Loucy (cell line): ENCODE measurements around the gene CLTB.
A peak's percentile ranks its signal among the peaks of the same experiment; 100 is the strongest.

Source experiments
- H2AFZ ChIP-seq: fragments of 200-600 bp; sonication (generic); 2 replicates; pipeline ENCODE4 v1.6.0; 2016; ENCODE audit warnings: antibody characterized with exemption, mild to moderate bottlenecking, low read length, moderate library complexity
- H3F3A ChIP-seq: fragments of 200-600 bp; 2 replicates; pipeline ENCODE4 v1.6.0; 2016; ENCODE audit warnings: antibody characterized with exemption, low read depth, mild to moderate bottlenecking
- H3K27me3 ChIP-seq: fragments of 200-600 bp; sonication (generic); 2 replicates; pipeline ENCODE4 v1.6.1; 2014; ENCODE audit warnings: low read length, mild to moderate bottlenecking; ENCODE audit not compliant: insufficient read depth, poor library complexity, severe bottlenecking
- H3K36me3 ChIP-seq: fragments of 200-600 bp; sonication (generic); 2 replicates; pipeline ENCODE4 v1.6.1; 2016; ENCODE audit warnings: low read length; ENCODE audit not compliant: insufficient read depth
- H3K4me1 ChIP-seq: fragments of 200-600 bp; sonication (generic); 2 replicates; pipeline ENCODE4 v1.5.1; 2014; ENCODE audit warnings: low read length, mild to moderate bottlenecking; ENCODE audit not compliant: insufficient read depth, poor library complexity, severe bottlenecking
- H3K4me2 ChIP-seq: fragments of 200-600 bp; sonication (generic); 2 replicates; pipeline ENCODE4 v1.6.0; 2014; ENCODE audit warnings: antibody characterized with exemption, low read length, low read depth, mild to moderate bottlenecking; ENCODE audit not compliant: poor library complexity, severe bottlenecking
- H3K4me3 ChIP-seq: fragments of 200-600 bp; sonication (generic); 2 replicates; pipeline ENCODE4 v1.5.1; 2014; ENCODE audit warnings: low read length, mild to moderate bottlenecking, mixed read lengths; ENCODE audit not compliant: poor library complexity, severe bottlenecking
- H3K79me2 ChIP-seq: fragments of 200-600 bp; sonication (generic); 2 replicates; pipeline ENCODE4 v1.6.1; 2014; ENCODE audit warnings: low read length; ENCODE audit not compliant: insufficient read depth
- H3K9ac ChIP-seq: fragments of 200-600 bp; sonication (generic); 2 replicates; pipeline ENCODE4 v1.6.0; 2014; ENCODE audit warnings: mild to moderate bottlenecking, low read depth, low read length, moderate library complexity; ENCODE audit not compliant: poor library complexity, severe bottlenecking
- H3K9me2 ChIP-seq: fragments of 200-600 bp; sonication (generic); replicated peaks from 2 replicates; pipeline ENCODE4 v1.6.1; 2016; ENCODE audit warnings: low read depth, low read length, mixed read lengths
- H3K9me3 ChIP-seq: fragments of 200-600 bp; sonication (generic); 2 replicates; pipeline ENCODE4 v1.6.1; 2014; ENCODE audit warnings: mild to moderate bottlenecking, antibody characterized with exemption, low read length, low read depth; ENCODE audit not compliant: insufficient read depth
- H4K20me1 ChIP-seq: fragments of 200-600 bp; sonication (generic); 2 replicates; pipeline ENCODE4 v1.6.0; 2014; ENCODE audit warnings: antibody characterized with exemption, low read length, mild to moderate bottlenecking; ENCODE audit not compliant: insufficient read depth, poor library complexity, severe bottlenecking
- EZH2phosphoT487 ChIP-seq: fragments of 200-600 bp; IDR thresholded peaks from 2 replicates; pipeline ENCODE4 v1.6.1; 2018; ENCODE audit warnings: antibody characterized with exemption, mild to moderate bottlenecking, moderate library complexity, borderline replicate concordance
- TF ChIP-seq, protein P1 (sequence below): fragments of 200-600 bp; sonication (generic); conservative IDR thresholded peaks from 2 replicates; pipeline ENCODE4 v1.5.1; 2014; ENCODE audit warnings: mild to moderate bottlenecking, antibody characterized with exemption, low read length

Gene CLTB

GRCh38 chr5:176391479-176391878, 24.9 kb downstream of the CLTB start:
- H3F3A ChIP-seq = no peaks in the 10 kb centered on the region
- H3K79me2 ChIP-seq = peaks cover 27% of the 10 kb centered on the region
- no peak for TF ChIP-seq EZH2phosphoT487
- TF ChIP-seq, protein P1, sequence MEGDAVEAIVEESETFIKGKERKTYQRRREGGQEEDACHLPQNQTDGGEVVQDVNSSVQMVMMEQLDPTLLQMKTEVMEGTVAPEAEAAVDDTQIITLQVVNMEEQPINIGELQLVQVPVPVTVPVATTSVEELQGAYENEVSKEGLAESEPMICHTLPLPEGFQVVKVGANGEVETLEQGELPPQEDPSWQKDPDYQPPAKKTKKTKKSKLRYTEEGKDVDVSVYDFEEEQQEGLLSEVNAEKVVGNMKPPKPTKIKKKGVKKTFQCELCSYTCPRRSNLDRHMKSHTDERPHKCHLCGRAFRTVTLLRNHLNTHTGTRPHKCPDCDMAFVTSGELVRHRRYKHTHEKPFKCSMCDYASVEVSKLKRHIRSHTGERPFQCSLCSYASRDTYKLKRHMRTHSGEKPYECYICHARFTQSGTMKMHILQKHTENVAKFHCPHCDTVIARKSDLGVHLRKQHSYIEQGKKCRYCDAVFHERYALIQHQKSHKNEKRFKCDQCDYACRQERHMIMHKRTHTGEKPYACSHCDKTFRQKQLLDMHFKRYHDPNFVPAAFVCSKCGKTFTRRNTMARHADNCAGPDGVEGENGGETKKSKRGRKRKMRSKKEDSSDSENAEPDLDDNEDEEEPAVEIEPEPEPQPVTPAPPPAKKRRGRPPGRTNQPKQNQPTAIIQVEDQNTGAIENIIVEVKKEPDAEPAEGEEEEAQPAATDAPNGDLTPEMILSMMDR = no peak
- no peak overlapping the region for H3K4me2 ChIP-seq
- H4K20me1 ChIP-seq = no peaks in the 10 kb centered on the region
- H3K9me3 ChIP-seq = no peaks in the 10 kb centered on the region
- no peak overlapping the region for H3K9ac ChIP-seq
- no peaks in the 10 kb centered on the region for H3K9me2 ChIP-seq
- no peak overlapping the region for H3K4me3 ChIP-seq
- H2AFZ ChIP-seq = no peak overlapping the region
- H3K36me3 ChIP-seq = no peaks in the 10 kb centered on the region
- no peaks in the 10 kb centered on the region for H3K27me3 ChIP-seq
- H3K4me1 ChIP-seq = peaks cover 3% of the 10 kb centered on the region

DNA sequence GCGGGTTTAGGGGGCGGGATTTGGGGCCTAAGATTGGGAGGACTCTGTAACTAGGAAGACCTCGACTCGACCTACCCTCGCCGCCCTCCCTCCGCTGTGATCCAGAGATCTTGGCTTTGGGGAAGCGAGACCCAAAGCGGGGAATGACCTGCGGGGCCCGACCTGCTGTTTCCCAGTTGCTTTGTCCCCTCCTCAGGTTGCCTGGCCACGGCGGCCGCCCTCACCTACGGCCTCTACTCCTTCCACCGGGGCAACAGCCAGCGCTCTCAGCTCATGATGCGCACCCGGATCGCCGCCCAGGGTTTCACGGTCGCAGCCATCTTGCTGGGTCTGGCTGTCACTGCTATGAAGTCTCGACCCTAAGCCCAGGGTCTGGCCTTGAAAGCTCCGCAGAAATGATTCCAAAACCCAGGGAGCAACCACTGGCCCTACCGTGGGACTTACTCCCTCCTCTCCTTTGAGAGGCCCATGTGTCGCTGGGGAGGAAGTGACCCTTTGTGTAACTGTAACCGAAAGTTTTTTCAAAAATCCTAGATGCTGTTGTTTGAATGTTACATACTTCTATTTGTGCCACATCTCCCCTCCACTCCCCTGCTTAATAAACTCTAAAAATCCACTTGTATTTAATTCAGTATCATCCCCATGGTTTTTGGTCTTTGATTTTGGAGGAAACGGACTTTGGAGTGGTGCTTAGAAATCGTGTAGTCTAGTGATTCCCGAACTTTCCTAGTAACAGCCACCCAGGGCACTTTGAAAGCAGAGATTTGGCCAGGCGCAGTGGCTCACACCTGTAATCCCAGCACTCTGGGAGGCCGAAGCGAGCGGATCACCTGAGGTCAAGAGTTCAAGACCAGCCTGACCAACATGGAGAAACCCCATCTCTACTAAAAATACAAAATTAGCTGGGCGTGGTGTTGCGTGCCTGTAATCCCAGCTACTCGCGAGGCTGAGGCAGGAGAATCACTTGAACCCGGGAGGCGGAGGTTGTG, 26.9 kb downstream of the CLTB start:
- no peak for TF ChIP-seq EZH2phosphoT487
- TF ChIP-seq, protein P1 = no peak
- Histone ChIP-seq H3F3A (no peaks in the 10 kb centered on the region), H4K20me1 (no peaks in the 10 kb centered on the region), H3K9me3 (no peaks in the 10 kb centered on the region), H3K36me3 (peaks cover 4% of the 10 kb centered on the region; the same call in 1 of the 2 replicates), H3K9ac (peak overlapping the region; percentile 87), H2AFZ (peak overlapping the region; percentile 67; the same call in 1 of the 2 replicates), H3K9me2 (no peaks in the 10 kb centered on the region), H3K4me2 (peak overlapping the region; percentile 76), H3K27me3 (no peaks in the 10 kb centered on the region), H3K4me1 (peaks cover 6% of the 10 kb centered on the region), H3K4me3 (peak overlapping the region; percentile 96), H3K79me2 (peaks cover 37% of the 10 kb centered on the region)

DNA sequence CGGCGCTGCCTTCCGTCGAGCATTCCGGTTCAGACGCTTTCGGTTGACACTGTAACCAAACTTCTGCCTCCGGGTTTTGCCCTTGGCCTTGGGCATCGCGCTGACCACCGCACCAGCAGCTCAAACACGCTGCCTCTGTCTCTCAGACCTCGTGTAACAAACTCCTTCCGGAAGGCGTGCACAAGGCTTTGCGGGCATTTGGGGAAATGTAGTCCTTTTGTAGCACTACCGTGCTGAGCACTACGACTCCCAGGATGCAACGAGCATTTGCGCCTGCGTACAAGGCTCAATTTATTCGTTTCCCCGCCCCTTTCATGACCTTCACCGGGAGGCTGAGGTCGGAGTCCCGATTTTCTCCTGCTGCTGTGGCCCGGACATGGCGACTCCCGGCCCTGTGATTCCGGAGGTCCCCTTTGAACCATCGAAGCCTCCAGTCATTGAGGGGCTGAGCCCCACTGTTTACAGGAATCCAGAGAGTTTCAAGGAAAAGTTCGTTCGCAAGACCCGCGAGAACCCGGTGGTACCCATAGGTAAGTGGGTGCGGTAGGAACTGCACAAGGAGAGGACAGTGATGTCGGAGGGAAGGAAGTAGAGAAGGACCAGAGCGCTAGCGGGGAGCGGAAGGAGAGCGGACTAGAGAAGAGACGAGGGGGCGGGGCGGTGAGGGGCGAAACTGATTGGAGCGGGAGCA, 27.8 kb downstream of the CLTB start, which contains the start of the genes HIGD2A and NOP16:
Gene HIGD2A (plus strand): TSS at position 308 of the 691 bp plus-strand sequence. CDS start 69 bp downstream, at position 377.
Gene NOP16 (minus strand): TSS at position 155 of the 691 bp plus-strand sequence. CDS start 59 bp downstream, at position 96.
- Histone ChIP-seq H3K9ac (peak within 1 kb of the TSS; percentile 87), H3K4me2 (peak within 1 kb of the TSS; percentile 88), H3F3A (no peaks in the 10 kb centered on the region), H3K79me2 (peaks cover 37% of the 10 kb centered on the region), H3K9me3 (no peaks in the 10 kb centered on the region), H3K36me3 (peaks cover 4% of the 10 kb centered on the region; the same call in 1 of the 2 replicates), H4K20me1 (no peaks in the 10 kb centered on the region), H2AFZ (peak within 1 kb of the TSS; percentile 96), H3K27me3 (no peaks in the 10 kb centered on the region), H3K9me2 (no peaks in the 10 kb centered on the region), H3K4me3 (peak within 1 kb of the TSS; percentile 96), H3K4me1 (peaks cover 6% of the 10 kb centered on the region)
- TF ChIP-seq, protein P1 = no peak
- no peak for TF ChIP-seq EZH2phosphoT487
